Liver (tissue), 3 donors: ENCODE measurements around the gene AP3S1.

ENCODE experiments used
- ATF3 ChIP-seq: IDR thresholded peaks from 2 replicates; pipeline ENCODE4 v1.6.1; 2016; ENCODE audit warnings: antibody characterized with exemption
- CTCF ChIP-seq: fragments of 150-350 bp; IDR thresholded peaks from 2 replicates; pipeline ENCODE4 v1.5.1; 2017; ENCODE audit warnings: improper control_type of control experiment, low read depth, low read length; ENCODE audit not compliant: missing input control
- EGR1 ChIP-seq, 2 donors: IDR thresholded peaks; 2 replicates each; pipeline ENCODE4 v1.6.1; 2016 to 2018; ENCODE audit warnings: antibody characterized with exemption in 2 of 2, low read depth in 2 of 2
- GABPA ChIP-seq, 2 donors: IDR thresholded peaks in 1 of 2; conservative IDR thresholded peaks in 1 of 2; 2 replicates each; pipeline ENCODE4 v1.6.1; 2016; ENCODE audit warnings: antibody characterized with exemption in 2 of 2, mild to moderate bottlenecking in 1 of 2, moderate library complexity in 1 of 2
- RAD21 ChIP-seq, 2 donors: IDR thresholded peaks; 2 replicates each; pipeline ENCODE4 v1.6.1; 2016; ENCODE audit warnings: antibody characterized with exemption in 2 of 2, mild to moderate bottlenecking in 2 of 2
- TAF1 ChIP-seq: conservative IDR thresholded peaks from 2 replicates; pipeline ENCODE4 v1.6.1; 2016; ENCODE audit warnings: antibody characterized with exemption, mild to moderate bottlenecking
- YY1 ChIP-seq: IDR thresholded peaks from 2 replicates; pipeline ENCODE4 v1.6.1; 2016; ENCODE audit warnings: antibody characterized with exemption, mild to moderate bottlenecking
- TF ChIP-seq, protein P1 (sequence below): IDR thresholded peaks from 2 replicates; pipeline ENCODE4 v1.6.1; 2016; ENCODE audit warnings: antibody characterized with exemption, mild to moderate bottlenecking
- TF ChIP-seq, protein P2 (sequence below): IDR thresholded peaks from 2 replicates; pipeline ENCODE4 v1.6.1; 2016; ENCODE audit warnings: antibody characterized with exemption
- donor health status: healthy.
- donor health status: healthy.

- no peak for TF ChIP-seq CTCF
- TF ChIP-seq, protein P1, sequence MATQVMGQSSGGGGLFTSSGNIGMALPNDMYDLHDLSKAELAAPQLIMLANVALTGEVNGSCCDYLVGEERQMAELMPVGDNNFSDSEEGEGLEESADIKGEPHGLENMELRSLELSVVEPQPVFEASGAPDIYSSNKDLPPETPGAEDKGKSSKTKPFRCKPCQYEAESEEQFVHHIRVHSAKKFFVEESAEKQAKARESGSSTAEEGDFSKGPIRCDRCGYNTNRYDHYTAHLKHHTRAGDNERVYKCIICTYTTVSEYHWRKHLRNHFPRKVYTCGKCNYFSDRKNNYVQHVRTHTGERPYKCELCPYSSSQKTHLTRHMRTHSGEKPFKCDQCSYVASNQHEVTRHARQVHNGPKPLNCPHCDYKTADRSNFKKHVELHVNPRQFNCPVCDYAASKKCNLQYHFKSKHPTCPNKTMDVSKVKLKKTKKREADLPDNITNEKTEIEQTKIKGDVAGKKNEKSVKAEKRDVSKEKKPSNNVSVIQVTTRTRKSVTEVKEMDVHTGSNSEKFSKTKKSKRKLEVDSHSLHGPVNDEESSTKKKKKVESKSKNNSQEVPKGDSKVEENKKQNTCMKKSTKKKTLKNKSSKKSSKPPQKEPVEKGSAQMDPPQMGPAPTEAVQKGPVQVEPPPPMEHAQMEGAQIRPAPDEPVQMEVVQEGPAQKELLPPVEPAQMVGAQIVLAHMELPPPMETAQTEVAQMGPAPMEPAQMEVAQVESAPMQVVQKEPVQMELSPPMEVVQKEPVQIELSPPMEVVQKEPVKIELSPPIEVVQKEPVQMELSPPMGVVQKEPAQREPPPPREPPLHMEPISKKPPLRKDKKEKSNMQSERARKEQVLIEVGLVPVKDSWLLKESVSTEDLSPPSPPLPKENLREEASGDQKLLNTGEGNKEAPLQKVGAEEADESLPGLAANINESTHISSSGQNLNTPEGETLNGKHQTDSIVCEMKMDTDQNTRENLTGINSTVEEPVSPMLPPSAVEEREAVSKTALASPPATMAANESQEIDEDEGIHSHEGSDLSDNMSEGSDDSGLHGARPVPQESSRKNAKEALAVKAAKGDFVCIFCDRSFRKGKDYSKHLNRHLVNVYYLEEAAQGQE = no peak
- no peak for TF ChIP-seq YY1
- TF ChIP-seq EGR1 (IDR thresholded peaks at IDR 0.05; ENCODE audit: low read depth in 2 of 2) = no peak
- no peak for TF ChIP-seq RAD21 (IDR thresholded peaks at IDR 0.05)
- TF ChIP-seq TAF1 = no peak
- no peak for TF ChIP-seq ATF3
- TF ChIP-seq, protein P2, sequence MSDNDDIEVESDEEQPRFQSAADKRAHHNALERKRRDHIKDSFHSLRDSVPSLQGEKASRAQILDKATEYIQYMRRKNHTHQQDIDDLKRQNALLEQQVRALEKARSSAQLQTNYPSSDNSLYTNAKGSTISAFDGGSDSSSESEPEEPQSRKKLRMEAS = no peak
- no peak for TF ChIP-seq GABPA (IDR thresholded peaks at IDR 0.05 in 1 of 2, conservative IDR thresholded peaks at IDR 0.05 in 1 of 2)
Measured at GRCh38 chr5:115811406-115811805, 30.3 kb upstream of the AP3S1 start.
